Activated CD4-positive, alpha-beta T cell treated with anti-CD3 and anti-CD28 coated beads, Interleukin-2, amount 50 U/mL, for 16 hours (primary cell): ENCODE results near the gene PPARG.
"Not testable (repeated sequence)": the region's sequence is repeated elsewhere in the genome, so short reads cannot be mapped to it uniquely, and the experiment has no call there.

Source experiments
- DNase-seq: peaks from one replicate; pipeline ENCODE4 v3.0.0-alpha.2; 2020

Gene PPARG

GRCh38 chr3:12383218-12383617 lies 94.3 kb downstream of the PPARG start:
- DNase-seq: no peak

GRCh38 chr3:12384451-12385233 lies 95.8 kb downstream of the PPARG start:
- peak; percentile 50 for DNase-seq

DNA sequence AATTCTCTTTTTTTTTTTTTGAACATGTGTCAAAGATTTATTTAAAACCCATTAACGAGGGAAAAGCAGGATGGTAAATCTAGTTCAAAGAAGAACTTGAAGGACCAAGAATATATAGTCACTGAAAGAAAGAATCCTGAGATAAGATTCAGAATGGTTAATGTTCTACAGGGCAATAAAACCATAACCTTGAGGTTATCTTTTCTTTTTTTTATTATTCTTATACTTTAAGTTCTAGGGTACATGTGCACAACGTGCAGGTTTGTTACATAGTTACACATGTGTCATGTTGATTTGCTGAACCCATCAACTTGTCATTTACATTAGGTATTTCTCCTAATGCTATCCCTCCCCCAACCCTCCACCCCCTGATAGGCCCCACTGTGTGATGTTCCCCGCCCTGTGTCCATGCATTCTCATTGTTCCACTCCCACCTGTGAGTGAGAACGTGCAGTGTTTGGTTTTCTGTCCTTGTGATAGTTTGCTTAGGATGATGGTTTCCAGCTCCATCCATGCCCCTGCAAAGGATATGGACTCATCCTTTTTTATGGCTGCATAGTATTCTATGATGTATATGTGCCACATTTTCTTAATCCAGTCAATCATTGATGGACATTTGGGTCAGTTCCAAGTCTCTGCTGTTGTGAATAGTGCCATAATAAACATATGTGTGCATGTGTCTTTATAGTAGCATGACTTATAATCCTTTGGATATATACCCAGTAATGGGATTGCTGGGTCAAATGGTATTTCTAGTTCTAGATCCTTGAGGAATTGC lies 97.8 kb downstream of the PPARG start:
- not testable (repeated sequence) for DNase-seq

- no peak for DNase-seq
Measured at GRCh38 chr3:12388185-12388584, 99.3 kb downstream of the PPARG start.

DNA sequence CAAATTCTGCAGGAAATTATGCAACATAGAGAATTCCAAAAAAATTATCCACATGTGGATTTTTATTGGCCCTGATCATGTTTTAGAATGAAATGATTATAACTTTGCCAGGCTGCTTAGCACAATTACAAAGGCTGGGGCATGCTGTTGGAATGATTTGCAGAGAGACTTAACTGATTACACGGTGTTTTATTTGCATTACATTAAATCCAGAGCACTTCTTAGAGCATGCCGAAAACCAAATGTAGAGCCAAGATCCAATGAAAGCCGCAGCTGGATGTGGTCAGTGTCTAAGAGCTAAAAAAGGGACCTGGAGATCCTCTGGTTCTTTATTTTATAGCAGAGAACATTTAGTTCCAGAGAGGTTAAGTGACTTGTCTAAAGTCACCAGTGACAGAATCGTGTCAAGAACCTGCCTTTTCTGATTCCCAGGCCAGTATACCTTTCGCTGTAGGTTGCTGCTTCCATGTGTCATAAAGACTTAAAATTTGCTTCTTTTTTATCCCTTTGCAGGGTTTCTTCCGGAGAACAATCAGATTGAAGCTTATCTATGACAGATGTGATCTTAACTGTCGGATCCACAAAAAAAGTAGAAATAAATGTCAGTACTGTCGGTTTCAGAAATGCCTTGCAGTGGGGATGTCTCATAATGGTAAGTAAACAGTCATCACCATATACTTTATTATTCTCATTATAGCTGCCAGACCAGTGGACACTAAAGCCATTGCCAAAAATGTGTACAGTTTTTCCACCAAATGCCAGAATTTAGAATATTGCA lies 103.4 kb downstream of the PPARG start:
- no peak for DNase-seq

GRCh38 chr3:12393894-12394293 lies 105.0 kb downstream of the PPARG start:
- DNase-seq: no peak

GRCh38 chr3:12394569-12395271 lies 105.8 kb downstream of the PPARG start:
- DNase-seq: no peak

DNA sequence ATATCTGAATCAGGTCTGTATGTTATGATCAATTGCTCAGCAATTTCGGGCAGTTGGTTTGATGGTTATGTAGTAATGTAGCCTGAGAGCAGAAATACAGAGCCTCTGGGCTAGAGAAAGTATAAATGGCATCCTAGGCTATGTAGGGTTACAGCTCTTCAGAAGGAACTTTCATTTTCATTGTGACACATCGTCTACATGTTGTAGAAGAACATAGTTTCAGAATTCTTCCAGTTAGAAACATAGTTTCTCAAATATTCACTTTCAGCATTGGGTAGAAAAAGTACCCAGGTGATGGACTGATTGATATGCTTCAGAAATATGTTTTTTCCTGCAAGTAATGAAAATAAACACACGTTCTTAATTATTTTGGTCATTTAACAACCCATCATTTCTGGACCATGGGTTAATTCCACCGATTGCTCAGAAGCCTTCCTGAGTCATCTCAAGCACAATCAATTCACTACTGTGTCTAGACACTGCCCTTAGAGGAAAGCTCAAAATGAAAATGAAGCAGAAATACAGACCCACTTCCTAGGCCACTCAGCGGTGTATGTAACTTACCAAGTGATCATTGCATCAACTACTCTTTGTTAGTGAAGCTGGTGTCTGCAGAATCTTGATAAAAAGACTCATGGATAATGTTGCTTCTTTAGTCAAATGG lies 106.6 kb downstream of the PPARG start:
- DNase-seq: peak; percentile 87

- DNase-seq: no peak
Measured at GRCh38 chr3:12396471-12396870, 107.6 kb downstream of the PPARG start.

GRCh38 chr3:12399226-12399625 lies 110.4 kb downstream of the PPARG start:
- no peak for DNase-seq

DNA sequence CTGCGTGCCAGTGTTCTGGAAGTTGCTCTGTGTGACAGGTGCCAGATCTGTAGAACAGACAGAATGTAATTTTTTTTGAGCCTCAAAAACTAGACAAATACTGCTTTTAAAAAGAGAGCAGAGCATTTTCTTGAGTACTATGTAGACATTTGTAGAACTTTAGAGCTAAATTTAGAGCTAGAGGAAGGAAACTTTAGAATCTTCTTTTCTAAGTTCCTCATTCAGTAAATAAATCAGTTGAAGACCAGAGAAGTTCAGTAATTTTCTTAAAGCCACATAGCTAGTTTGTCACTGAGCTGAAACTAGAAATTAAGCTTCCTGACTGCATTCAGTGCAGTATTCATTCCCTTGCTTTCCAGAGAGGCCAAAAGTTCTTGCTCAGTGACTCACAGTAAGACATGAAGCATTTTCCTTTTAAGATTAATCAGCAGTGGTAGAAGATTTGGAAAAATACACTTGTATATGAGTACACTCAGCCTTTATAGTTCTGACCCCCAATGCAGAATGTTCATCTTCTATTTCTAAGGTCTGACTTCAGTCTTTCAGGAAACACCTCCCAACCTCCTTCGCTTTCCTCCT lies 111.8 kb downstream of the PPARG start:
- DNase-seq: no peak

- DNase-seq: no peak
Measured at GRCh38 chr3:12401208-12401607, 112.3 kb downstream of the PPARG start.

DNA sequence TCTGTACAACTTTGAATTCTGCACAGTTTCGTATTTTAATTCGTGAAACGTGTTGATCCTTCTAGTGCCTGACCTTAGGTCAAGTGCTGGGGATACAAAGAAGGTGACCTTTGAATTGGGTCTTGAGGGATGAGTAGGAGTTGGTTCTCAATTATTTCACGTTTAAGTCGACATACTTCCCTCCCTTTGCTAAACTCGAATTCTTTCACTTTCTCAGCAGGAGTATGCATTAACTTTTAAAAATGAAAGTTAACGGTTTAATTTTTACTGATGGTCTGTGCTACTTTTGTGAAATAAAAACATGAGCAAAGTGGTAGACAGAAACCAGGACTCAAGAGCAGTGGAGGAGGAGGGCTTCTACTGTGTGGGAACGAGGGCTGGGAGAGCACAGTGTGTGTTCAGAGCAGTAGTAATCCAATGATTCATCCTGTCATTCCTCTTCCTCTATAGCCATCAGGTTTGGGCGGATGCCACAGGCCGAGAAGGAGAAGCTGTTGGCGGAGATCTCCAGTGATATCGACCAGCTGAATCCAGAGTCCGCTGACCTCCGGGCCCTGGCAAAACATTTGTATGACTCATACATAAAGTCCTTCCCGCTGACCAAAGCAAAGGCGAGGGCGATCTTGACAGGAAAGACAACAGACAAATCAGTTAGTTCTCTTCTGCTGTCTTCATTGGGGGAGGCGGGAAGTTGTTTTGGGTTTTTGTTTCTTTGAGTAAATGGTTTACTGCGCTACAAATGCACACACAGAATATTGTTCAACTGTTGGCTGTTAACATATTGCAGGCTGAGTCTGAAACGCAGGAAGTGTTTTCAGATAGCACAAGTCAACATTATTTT lies 116.8 kb downstream of the PPARG start:
- DNase-seq: no peak

DNA sequence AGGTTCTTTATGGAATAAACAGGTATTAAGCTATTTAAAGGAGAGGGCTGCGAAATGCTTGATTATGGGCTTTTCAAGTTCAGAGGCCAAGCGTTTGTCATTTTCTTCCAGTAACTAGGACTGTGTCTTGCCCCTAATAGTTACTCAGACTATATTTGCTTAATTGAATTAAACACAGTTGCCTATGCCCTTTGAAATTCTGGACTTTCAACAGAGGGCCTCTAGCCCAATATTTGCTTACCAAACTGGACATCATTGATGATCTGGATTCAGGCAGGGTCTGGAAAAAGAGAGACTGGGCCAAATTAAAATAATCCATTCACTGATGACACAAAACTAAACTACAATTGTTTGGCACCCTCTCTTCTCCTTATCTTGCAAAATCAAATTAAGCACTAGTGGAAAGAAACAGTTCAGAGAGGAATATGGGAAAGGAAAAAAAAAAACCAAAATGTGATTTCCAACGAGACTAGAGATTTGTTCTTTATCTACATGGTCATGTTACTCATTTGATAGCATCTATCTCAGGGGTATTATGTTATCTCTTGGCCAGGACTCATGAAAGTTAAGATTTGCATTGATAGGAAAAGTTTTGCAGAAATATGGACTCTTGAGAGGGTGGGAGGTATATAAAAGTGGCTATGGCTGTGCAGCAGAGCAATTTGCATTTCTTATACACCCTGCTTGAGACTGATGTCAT lies 120.3 kb downstream of the PPARG start:
- no peak for DNase-seq

DNA sequence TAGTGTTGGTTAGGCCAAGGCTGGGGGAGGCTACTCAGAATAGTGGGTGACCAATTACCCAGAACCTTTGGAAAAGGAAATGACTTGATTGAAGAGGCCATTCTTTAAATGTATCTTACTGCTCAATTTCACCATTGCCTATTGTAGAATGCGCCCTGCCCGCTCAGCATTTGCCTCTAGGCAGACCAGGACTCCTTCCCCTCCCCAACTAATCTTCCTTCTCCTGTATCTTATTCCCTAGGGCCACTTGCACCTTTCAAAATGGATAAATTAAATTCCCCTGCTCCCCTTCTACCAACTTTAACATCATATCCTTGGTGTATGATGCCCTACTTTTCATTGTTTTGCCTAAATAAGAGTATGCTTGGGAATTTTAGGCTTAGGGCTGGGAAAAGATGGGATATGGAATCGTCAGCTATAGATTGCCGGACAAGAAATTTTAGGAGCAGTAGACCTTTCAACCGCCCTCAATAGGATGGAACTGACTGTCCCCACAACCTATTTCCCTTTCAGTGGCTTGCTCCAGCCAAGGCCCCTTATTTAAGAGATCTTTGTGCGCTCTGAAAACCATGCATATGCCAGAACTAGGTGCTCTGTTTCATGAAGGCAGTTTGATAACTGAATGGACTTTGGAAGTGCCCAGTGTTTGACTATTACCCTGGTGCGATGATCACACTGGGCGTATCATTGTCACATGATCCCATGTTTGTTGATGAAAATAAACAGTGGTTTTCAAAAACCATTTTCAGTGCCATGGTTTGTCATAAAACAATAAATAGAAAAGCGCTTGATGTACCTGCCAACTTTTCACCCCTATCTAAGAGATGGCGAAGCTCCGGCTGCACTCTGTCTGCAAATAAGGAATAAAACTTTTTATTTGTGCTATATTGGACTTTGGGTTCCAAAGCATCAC lies 121.1 kb downstream of the PPARG start:
- no peak for DNase-seq

DNA sequence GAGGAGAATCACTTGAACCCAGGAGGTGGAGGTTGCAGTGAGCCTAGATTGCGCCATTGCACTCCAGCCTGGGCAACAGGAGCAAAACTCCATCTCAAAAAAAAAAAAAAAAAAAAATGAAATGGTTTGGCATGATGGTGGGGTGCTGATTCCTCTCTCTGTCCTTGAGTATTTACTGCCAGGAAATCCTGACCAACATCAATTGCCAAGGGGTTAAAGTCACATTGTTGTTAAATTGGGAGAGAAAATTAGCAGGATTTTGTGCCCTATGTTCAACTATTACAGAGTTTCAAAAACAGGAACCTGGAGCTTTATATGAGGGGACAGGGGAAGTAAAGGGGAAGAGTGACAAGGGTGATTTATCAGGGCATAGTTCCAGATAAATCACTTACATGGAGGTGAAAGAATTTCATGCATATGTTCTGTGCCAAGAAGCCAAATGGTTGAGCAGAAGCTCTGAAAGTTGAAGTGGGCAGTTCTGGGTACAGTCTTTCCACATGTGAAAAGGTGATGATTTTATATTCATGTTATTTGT lies 124.9 kb downstream of the PPARG start:
- no peak for DNase-seq

GRCh38 chr3:12415014-12415680 lies 126.3 kb downstream of the PPARG start:
- DNase-seq: peak; percentile 25

GRCh38 chr3:12416731-12417130 lies 127.9 kb downstream of the PPARG start:
- no peak for DNase-seq
